HepG2 (cell line): ENCODE data around the gene FANCL. TPM values are rescaled to one million over a fixed set of nuclear protein-coding genes. Genes with fewer than 3 reads are reported as not detected.

ENCODE experiments used
- HOXA9 ChIP-seq: sonication (generic); formaldehyde crosslinking; IDR thresholded peaks from 2 replicates; pipeline ENCODE4 v1.8.1; 2022; ENCODE audit warnings: missing genetic modification reagents, mild to moderate bottlenecking, moderate library complexity, borderline replicate concordance
- NR2F1 ChIP-seq, 2 experiments: fragments of 450-650 bp in 1 of 2; formaldehyde crosslinking in 1 of 2; IDR thresholded peaks; 2 replicates each; pipeline versions ENCODE4 v1.5.0 to v1.6.1; 2016 to 2020; ENCODE audit warnings: mild to moderate bottlenecking in 1 of 2, missing compliant biosample characterization in 1 of 2, missing genetic modification reagents in 1 of 2, moderate library complexity in 1 of 2
- RFXANK ChIP-seq: IDR thresholded peaks from 2 replicates; pipeline ENCODE4 v1.6.1; 2016
- SMARCC2 ChIP-seq: fragments of 450-650 bp; IDR thresholded peaks from 2 replicates; pipeline ENCODE4 v1.6.1; 2017; ENCODE audit warnings: antibody characterized with exemption, mild to moderate bottlenecking
- THAP11 ChIP-seq: IDR thresholded peaks from 2 replicates; pipeline ENCODE4 v1.6.1; 2016; ENCODE audit warnings: missing biosample characterization, missing genetic modification reagents
- ZIK1 ChIP-seq: sonication (generic); formaldehyde crosslinking; IDR thresholded peaks from 2 replicates; pipeline ENCODE4 v1.5.0; 2020; ENCODE audit warnings: mild to moderate bottlenecking, low read depth, missing genetic modification reagents, borderline replicate concordance
- ZNF180 ChIP-seq: sonication (generic); formaldehyde crosslinking; IDR thresholded peaks from 2 replicates; pipeline ENCODE4 v1.4.0; 2020; ENCODE audit warnings: low read depth, missing genetic modification reagents, borderline replicate concordance
- ZNF333 ChIP-seq: sonication (generic); formaldehyde crosslinking; IDR thresholded peaks from 2 replicates; pipeline ENCODE4 v1.4.0; 2020; ENCODE audit warnings: mild to moderate bottlenecking, missing genetic modification reagents, borderline replicate concordance
- ZNF335 ChIP-seq: sonication (generic); formaldehyde crosslinking; IDR thresholded peaks from 2 replicates; pipeline ENCODE4 v1.4.0; 2020; ENCODE audit warnings: missing genetic modification reagents
- ZNF644 ChIP-seq: IDR thresholded peaks from 2 replicates; pipeline ENCODE4 v1.6.1; 2016; ENCODE audit warnings: low read depth
- polyA plus RNA-seq, 8 experiments: library from polyadenylated mRNA; depleted of rRNA in 3 of 8; stranded (reverse) in 7 of 8; unstranded in 1 of 8; fragments of >200 nt; fragmentation: Illumina TruSeq in 4 of 8; extraction: Trizol in 4 of 8; gene quantifications; 2 replicates each; pipeline versions ENCODE4 v1.2.1 to v1.2.3, GENCODE V29; 2011 to 2016; ENCODE audit warnings: low read depth in 4 of 8, missing spikeins in 1 of 8, mixed read lengths in 1 of 8; ENCODE audit not compliant: insufficient read depth in 1 of 8
- total RNA-seq, 5 experiments: library from RNA; depleted of rRNA; stranded (reverse); fragments of >200 nt; fragmentation: Illumina TruSeq; extraction: Trizol; gene quantifications; 2 replicates each; pipeline ENCODE4 v1.2.3, GENCODE V29; 2016; ENCODE audit warnings: low read depth in 1 of 5
- TF ChIP-seq, protein P1 (sequence below): sonication (generic); formaldehyde crosslinking; IDR thresholded peaks from 2 replicates; pipeline ENCODE4 v1.5.1; 2020; ENCODE audit warnings: missing genetic modification reagents, mild to moderate bottlenecking, borderline replicate concordance
- TF ChIP-seq, protein P2 (sequence below): sonication (generic); formaldehyde crosslinking; conservative IDR thresholded peaks from 2 replicates; pipeline ENCODE4 v1.8.1; 2023; ENCODE audit warnings: missing genetic modification reagents
- TF ChIP-seq, protein P3 (sequence below): IDR thresholded peaks from 2 replicates; pipeline ENCODE4 v1.6.1; 2016; ENCODE audit warnings: missing compliant biosample characterization, missing genetic modification reagents, borderline replicate concordance
- TF ChIP-seq, protein P4 (sequence below): sonication (generic); formaldehyde crosslinking; IDR thresholded peaks from 2 replicates; pipeline ENCODE4 v1.8.1; 2022; ENCODE audit warnings: low read depth, mild to moderate bottlenecking, missing genetic modification reagents
- TF ChIP-seq, protein P5 (sequence below): sonication (generic); formaldehyde crosslinking; IDR thresholded peaks from 2 replicates; pipeline ENCODE4 v1.9.0; 2021; ENCODE audit warnings: missing genetic modification reagents, mild to moderate bottlenecking, borderline replicate concordance
- TF ChIP-seq, protein P6 (sequence below): sonication (generic); formaldehyde crosslinking; conservative IDR thresholded peaks from 2 replicates; pipeline ENCODE4 v1.8.0; 2022; ENCODE audit warnings: low read depth, missing genetic modification reagents

Gene FANCL
- total and polyA plus RNA-seq, 2 of the 13 experiments (the other 11 are each of a cell fraction or from before 2014, with no cell fraction given): 40.7 to 66.8 TPM

DNA sequence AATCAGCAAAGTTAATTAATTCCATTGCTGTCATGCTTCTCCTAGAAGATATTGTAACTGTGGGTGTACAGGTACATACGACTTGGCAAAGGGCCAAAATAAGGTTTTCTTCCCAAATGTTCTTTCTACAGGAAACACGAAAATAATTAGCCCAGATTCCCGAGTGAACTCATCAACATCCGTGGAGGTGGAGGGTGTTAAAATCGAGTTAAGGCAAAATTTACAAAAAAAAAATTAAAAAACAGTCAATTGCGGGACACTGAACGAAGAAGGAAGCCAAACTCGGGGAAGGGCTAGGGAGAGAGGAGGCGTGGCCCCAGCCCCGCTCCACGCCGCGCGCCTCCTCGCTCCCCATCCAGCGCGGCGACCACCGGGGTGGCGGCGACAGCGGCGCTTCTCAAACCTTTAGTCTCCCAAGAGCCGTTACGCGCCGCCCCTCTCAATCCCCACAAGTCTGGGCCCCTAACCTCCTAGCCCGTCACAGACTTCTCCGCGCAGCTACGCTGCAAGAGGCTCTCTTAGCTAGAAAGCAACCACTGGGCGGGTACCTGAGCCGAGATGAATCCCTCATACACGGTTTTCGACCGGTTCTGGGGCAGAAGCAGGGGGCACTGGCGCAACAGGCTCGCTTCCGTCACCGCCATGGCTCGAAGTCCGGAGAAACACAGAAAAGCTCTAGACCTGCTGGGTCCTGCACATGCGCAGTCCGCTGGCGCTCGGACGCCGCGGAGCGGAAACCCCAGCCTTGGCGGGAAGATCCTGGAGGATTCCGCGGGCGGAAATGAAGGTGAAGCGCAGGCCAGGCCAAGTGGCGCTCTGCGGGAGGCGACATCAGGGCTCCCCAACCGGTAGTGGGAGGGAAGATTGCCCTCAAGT is at the start of gene FANCL (continued):
- TF ChIP-seq, protein P1, sequence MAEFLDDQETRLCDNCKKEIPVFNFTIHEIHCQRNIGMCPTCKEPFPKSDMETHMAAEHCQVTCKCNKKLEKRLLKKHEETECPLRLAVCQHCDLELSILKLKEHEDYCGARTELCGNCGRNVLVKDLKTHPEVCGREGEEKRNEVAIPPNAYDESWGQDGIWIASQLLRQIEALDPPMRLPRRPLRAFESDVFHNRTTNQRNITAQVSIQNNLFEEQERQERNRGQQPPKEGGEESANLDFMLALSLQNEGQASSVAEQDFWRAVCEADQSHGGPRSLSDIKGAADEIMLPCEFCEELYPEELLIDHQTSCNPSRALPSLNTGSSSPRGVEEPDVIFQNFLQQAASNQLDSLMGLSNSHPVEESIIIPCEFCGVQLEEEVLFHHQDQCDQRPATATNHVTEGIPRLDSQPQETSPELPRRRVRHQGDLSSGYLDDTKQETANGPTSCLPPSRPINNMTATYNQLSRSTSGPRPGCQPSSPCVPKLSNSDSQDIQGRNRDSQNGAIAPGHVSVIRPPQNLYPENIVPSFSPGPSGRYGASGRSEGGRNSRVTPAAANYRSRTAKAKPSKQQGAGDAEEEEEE (CRISPR knock-in tag): no peak; the same call in 1 of the 2 replicates
- TF ChIP-seq RFXANK (CRISPR knock-in tag) (peak; percentile 82; the same call in 1 of the 2 replicates), THAP11 (peak; percentile 79), ZNF333 (peak; percentile 79; the same call in 1 of the 2 replicates), ZNF335 (CRISPR knock-in tag) (peak; percentile 60; the same call in 1 of the 2 replicates), HOXA9 (CRISPR knock-in tag) (no peak), ZNF180 (CRISPR knock-in tag) (0 out of 2 replicates have a peak, but pooled peaks have one; percentile 70), ZNF644 (CRISPR knock-in tag) (no peak; the same call in 1 of the 2 replicates), NR2F1 (CRISPR knock-in tag; IDR thresholded peaks at IDR 0.05) (peak in 1 of 2 experiments; percentile 8; a peak in 1 of 4 replicates), SMARCC2 (no peak), ZIK1 (CRISPR knock-in tag) (peak; percentile 98)
- TF ChIP-seq, protein P2, sequence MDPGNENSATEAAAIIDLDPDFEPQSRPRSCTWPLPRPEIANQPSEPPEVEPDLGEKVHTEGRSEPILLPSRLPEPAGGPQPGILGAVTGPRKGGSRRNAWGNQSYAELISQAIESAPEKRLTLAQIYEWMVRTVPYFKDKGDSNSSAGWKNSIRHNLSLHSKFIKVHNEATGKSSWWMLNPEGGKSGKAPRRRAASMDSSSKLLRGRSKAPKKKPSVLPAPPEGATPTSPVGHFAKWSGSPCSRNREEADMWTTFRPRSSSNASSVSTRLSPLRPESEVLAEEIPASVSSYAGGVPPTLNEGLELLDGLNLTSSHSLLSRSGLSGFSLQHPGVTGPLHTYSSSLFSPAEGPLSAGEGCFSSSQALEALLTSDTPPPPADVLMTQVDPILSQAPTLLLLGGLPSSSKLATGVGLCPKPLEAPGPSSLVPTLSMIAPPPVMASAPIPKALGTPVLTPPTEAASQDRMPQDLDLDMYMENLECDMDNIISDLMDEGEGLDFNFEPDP (CRISPR knock-in tag): no peak
- TF ChIP-seq, protein P3, sequence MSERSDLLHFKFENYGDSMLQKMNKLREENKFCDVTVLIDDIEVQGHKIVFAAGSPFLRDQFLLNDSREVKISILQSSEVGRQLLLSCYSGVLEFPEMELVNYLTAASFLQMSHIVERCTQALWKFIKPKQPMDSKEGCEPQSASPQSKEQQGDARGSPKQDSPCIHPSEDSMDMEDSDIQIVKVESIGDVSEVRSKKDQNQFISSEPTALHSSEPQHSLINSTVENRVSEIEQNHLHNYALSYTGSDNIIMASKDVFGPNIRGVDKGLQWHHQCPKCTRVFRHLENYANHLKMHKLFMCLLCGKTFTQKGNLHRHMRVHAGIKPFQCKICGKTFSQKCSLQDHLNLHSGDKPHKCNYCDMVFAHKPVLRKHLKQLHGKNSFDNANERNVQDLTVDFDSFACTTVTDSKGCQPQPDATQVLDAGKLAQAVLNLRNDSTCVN: peak; percentile 97
- TF ChIP-seq, protein P4, sequence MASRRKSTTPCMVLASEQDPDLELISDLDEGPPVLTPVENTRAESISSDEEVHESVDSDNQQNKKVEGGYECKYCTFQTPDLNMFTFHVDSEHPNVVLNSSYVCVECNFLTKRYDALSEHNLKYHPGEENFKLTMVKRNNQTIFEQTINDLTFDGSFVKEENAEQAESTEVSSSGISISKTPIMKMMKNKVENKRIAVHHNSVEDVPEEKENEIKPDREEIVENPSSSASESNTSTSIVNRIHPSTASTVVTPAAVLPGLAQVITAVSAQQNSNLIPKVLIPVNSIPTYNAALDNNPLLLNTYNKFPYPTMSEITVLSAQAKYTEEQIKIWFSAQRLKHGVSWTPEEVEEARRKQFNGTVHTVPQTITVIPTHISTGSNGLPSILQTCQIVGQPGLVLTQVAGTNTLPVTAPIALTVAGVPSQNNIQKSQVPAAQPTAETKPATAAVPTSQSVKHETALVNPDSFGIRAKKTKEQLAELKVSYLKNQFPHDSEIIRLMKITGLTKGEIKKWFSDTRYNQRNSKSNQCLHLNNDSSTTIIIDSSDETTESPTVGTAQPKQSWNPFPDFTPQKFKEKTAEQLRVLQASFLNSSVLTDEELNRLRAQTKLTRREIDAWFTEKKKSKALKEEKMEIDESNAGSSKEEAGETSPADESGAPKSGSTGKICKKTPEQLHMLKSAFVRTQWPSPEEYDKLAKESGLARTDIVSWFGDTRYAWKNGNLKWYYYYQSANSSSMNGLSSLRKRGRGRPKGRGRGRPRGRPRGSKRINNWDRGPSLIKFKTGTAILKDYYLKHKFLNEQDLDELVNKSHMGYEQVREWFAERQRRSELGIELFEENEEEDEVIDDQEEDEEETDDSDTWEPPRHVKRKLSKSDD (CRISPR knock-in tag): peak; percentile 72; the same call in 1 of the 2 replicates
- TF ChIP-seq, protein P5, sequence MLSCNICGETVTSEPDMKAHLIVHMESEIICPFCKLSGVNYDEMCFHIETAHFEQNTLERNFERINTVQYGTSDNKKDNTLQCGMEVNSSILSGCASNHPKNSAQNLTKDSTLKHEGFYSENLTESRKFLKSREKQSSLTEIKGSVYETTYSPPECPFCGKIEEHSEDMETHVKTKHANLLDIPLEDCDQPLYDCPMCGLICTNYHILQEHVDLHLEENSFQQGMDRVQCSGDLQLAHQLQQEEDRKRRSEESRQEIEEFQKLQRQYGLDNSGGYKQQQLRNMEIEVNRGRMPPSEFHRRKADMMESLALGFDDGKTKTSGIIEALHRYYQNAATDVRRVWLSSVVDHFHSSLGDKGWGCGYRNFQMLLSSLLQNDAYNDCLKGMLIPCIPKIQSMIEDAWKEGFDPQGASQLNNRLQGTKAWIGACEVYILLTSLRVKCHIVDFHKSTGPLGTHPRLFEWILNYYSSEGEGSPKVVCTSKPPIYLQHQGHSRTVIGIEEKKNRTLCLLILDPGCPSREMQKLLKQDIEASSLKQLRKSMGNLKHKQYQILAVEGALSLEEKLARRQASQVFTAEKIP (CRISPR knock-in tag): no peak
- TF ChIP-seq, protein P6, sequence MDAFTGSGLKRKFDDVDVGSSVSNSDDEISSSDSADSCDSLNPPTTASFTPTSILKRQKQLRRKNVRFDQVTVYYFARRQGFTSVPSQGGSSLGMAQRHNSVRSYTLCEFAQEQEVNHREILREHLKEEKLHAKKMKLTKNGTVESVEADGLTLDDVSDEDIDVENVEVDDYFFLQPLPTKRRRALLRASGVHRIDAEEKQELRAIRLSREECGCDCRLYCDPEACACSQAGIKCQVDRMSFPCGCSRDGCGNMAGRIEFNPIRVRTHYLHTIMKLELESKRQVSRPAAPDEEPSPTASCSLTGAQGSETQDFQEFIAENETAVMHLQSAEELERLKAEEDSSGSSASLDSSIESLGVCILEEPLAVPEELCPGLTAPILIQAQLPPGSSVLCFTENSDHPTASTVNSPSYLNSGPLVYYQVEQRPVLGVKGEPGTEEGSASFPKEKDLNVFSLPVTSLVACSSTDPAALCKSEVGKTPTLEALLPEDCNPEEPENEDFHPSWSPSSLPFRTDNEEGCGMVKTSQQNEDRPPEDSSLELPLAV (CRISPR knock-in tag): no peak
